ENCODE results near the gene PWWP2A. TPM values are rescaled to one million over a fixed set of nuclear protein-coding genes. Genes with fewer than 3 reads are reported as not detected.
A peak's percentile ranks its signal among the peaks of the same experiment; 100 is the strongest.

PWWP2A gene
- total and polyA plus RNA-seq, 7 donors, result 3.0 to 13.4 (median 7.3) TPM

DNA sequence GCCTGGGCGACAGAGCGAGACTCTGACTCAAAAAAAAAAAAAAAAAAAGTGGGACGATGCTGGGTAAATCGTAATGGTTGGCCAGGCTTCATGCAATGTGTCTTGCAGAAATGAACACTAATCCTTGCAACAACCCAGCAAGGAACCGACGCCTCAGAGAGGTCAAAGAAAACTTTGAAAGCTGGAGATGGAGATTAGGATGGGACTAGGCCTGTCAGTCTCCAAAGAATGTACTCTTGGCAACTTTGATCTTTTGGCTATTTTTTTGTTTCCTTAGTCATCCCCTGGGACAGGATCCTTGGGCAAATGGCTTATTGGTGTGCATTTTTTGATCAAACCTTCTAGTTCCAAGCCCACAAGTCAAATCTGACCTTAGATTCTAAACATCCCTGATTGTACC, 10.6 kb upstream of the PWWP2A start:
- no peaks in the 10 kb centered on the region for H3K27me3 ChIP-seq (ENCODE audit: insufficient read depth in 3 of 3, low read length in 2 of 3)
- H3K4me3 ChIP-seq, result no peak overlapping the region
- WGBS, 3 donors, result 82 to 90% (median 89%) methylated on average over 4 to 6 of the region's 6 CpGs
- ATAC-seq (no peak), DNase-seq (no peak)
- no peaks in the 10 kb centered on the region for H3K36me3 ChIP-seq (ENCODE audit: insufficient read depth in 1 of 2, low read depth in 1 of 2)
- TF ChIP-seq, protein P1, sequence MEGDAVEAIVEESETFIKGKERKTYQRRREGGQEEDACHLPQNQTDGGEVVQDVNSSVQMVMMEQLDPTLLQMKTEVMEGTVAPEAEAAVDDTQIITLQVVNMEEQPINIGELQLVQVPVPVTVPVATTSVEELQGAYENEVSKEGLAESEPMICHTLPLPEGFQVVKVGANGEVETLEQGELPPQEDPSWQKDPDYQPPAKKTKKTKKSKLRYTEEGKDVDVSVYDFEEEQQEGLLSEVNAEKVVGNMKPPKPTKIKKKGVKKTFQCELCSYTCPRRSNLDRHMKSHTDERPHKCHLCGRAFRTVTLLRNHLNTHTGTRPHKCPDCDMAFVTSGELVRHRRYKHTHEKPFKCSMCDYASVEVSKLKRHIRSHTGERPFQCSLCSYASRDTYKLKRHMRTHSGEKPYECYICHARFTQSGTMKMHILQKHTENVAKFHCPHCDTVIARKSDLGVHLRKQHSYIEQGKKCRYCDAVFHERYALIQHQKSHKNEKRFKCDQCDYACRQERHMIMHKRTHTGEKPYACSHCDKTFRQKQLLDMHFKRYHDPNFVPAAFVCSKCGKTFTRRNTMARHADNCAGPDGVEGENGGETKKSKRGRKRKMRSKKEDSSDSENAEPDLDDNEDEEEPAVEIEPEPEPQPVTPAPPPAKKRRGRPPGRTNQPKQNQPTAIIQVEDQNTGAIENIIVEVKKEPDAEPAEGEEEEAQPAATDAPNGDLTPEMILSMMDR (IDR thresholded peaks at IDR 0.05), result no peak
- H3K27ac ChIP-seq, result no peak overlapping the region
- intact Hi-C loops (cut with DNase I), result no loop called here
- H3K4me1 ChIP-seq, result no peaks in the 10 kb centered on the region
- H3K9me3 ChIP-seq, result no peaks in the 10 kb centered on the region

DNA sequence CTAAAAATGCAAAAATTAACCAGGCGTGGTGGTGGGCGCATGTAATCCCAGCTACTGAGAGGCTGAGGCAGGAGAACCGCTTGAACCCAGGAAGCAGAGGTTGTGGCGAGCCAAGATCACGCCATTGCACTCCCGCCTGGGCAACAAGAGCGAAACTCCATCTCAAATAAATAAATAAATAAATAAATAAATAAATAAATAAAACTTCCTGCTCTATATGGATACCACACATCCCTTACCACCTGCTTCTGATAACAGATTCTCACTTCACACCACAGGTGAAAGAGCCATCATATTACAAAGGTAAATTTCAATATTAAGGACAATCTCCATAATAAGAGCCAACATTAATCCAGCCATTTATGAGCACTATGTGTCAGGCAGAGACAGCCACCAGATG, 9.4 kb upstream of the PWWP2A start:
- Histone ChIP-seq H3K27me3 (ENCODE audit: insufficient read depth in 3 of 3, low read length in 2 of 3) (no peaks in the 10 kb centered on the region), H3K36me3 (ENCODE audit: insufficient read depth in 1 of 2, low read depth in 1 of 2) (no peaks in the 10 kb centered on the region), H3K4me1 (no peaks in the 10 kb centered on the region), H3K27ac (no peak overlapping the region), H3K9me3 (no peaks in the 10 kb centered on the region), H3K4me3 (no peak overlapping the region)
- no peak for ATAC-seq
- 87 to 96% (median 95%) methylated on average over 7 of the region's 7 CpGs for WGBS, 3 donors
- intact Hi-C loops (cut with DNase I), result no loop called here
- no peak for DNase-seq
- TF ChIP-seq, protein P1 (IDR thresholded peaks at IDR 0.05), result no peak

DNA sequence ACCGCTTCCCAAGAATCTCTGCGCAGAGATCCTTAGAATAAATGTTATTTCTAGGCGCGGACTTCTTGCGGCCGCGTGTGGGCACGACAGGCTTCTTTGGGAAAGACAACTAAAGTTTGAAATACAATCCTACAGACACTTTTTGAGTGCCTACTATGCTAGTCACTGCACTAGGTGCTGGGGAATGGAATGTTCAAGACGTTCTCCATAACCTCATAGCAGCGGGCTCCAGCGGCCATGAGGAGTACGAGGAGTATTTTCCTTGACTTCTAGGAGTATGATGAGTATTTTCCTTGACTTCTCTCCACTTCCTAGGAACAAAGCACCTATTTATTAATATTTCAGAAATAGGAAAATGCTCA, 636 bp upstream of the PWWP2A start:
- Histone ChIP-seq H3K9me3 (no peaks in the 10 kb centered on the region), H3K27ac (peak overlapping the region; percentile 67), H3K4me3 (peak overlapping the region; percentile 42), H3K36me3 (ENCODE audit: insufficient read depth in 1 of 2, low read depth in 1 of 2) (peaks cover 0 to 26% of the 10 kb centered on the region in 2 donors), H3K27me3 (ENCODE audit: insufficient read depth in 3 of 3, low read length in 2 of 3) (no peaks in the 10 kb centered on the region), H3K4me1 (peaks cover 11% of the 10 kb centered on the region)
- WGBS, 3 donors, result 5 to 11% (median 7%) methylated on average over 12 of the region's 12 CpGs
- TF ChIP-seq, protein P1 (IDR thresholded peaks at IDR 0.05), result peak; percentile 32
- intact Hi-C loops (cut with DNase I), result loop anchor here (10.0 kb wide), 2 partner anchors 85 to 95 kb away; no protein-coding TSS in a partner anchor
- peak; percentile 26 to 48 (median 30) for ATAC-seq
- no peak for DNase-seq

DNA sequence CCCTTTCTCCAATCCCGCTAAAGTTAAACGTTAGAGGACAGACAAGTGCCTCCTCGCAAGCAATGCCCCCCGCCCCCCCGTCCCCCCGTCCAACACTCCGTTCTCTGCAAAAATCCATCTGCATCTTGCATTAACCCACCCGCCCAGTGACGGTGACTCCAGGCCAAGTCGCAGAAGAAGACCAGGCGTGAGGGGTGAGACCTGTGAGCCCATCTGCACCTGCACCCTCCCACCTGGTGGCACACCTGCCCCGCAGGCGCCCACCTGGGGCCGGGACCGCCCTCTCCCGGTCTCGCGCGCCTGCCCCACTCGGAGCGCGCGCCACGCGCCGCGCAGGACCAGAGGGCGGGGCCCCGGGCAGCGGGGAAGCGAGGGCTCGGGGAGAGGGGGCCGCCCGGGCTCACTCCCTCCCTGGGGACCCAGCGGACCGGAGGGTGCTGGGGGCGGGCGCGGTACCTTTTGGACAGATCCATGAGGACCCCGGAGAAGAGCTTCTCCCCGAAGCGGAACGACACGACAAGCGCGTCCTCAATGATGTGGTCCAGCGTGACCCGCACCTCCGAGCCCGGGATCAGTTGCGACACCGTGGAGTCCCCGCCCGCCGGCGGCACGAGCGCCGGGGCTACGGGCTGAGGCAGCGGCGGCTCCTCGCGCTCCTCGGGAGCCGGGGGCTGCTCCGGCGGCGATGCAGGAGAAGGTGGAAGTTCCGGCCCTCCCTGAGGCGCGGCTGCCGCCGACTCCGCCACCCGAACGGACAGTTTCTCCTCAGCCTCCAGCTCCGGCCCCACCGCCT, 705 bp downstream of the PWWP2A start:
- H3K27me3 ChIP-seq (ENCODE audit: insufficient read depth in 3 of 3, low read length in 2 of 3), result no peaks in the 10 kb centered on the region
- H3K9me3 ChIP-seq, result no peaks in the 10 kb centered on the region
- H3K4me3 ChIP-seq, result peak overlapping the region; percentile 82
- 0 to 2% (median 1%) methylated on average over 55 to 79 of the region's 79 CpGs for WGBS, 3 donors
- peaks cover 0 to 38% of the 10 kb centered on the region in 2 donors for H3K36me3 ChIP-seq (ENCODE audit: insufficient read depth in 1 of 2, low read depth in 1 of 2)
- DNase-seq (peak; percentile 72 to 74), ATAC-seq (peak; percentile 25 to 57 (median 36))
- TF ChIP-seq, protein P1 (IDR thresholded peaks at IDR 0.05), result no peak
- peaks cover 11% of the 10 kb centered on the region for H3K4me1 ChIP-seq
- H3K27ac ChIP-seq, result peak overlapping the region; percentile 91
- intact Hi-C loops (cut with DNase I), result loop anchor here (10.0 kb wide), 2 partner anchors 84 to 94 kb away; no protein-coding TSS in a partner anchor
